MV-4-11 (cell line): ENCODE data around the gene PLXNA4.

Experiments
- DNase-seq: peaks from one replicate; lab custom pipeline; 2025; lab: John Stamatoyannopoulos, UW

PLXNA4 gene

GRCh38 chr7:132270517-132270916, 305.8 kb downstream of the PLXNA4 start:
- DNase-seq, result no peak

- no peak for DNase-seq
Observed at GRCh38 chr7:132269718-132270117, 306.6 kb downstream of the PLXNA4 start.

- DNase-seq, result no peak
Observed at GRCh38 chr7:132263151-132263550, 313.1 kb downstream of the PLXNA4 start.

GRCh38 chr7:132262160-132262470, 314.2 kb downstream of the PLXNA4 start:
- DNase-seq, result no peak

GRCh38 chr7:132261327-132262159, 314.7 kb downstream of the PLXNA4 start:
- DNase-seq, result no peak

- DNase-seq, result no peak
Observed at GRCh38 chr7:132258231-132258630, 318.0 kb downstream of the PLXNA4 start.

GRCh38 chr7:132257253-132257652, 319.0 kb downstream of the PLXNA4 start:
- no peak for DNase-seq

- DNase-seq, result no peak
Observed at GRCh38 chr7:132256721-132257212, 319.5 kb downstream of the PLXNA4 start.

DNA sequence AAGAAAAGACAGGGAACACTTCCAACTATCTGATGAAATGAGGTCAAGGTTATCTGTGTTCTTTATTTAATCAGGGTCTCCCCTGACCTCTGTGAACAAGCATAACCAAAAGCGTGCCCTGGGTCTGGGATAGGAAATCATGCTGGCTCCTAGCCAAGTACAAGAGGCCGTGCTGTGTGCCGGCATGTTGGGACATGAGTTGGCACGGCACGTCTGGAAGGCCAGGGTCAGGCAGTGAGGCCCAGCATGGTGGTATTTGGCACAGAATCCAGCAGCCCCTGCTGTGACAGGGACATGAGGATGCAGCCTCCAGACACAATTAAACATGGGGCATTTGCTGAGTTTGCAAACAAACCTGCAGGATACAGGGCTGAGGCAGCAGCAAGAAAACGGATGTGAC, 320.4 kb downstream of the PLXNA4 start:
- no peak for DNase-seq

DNA sequence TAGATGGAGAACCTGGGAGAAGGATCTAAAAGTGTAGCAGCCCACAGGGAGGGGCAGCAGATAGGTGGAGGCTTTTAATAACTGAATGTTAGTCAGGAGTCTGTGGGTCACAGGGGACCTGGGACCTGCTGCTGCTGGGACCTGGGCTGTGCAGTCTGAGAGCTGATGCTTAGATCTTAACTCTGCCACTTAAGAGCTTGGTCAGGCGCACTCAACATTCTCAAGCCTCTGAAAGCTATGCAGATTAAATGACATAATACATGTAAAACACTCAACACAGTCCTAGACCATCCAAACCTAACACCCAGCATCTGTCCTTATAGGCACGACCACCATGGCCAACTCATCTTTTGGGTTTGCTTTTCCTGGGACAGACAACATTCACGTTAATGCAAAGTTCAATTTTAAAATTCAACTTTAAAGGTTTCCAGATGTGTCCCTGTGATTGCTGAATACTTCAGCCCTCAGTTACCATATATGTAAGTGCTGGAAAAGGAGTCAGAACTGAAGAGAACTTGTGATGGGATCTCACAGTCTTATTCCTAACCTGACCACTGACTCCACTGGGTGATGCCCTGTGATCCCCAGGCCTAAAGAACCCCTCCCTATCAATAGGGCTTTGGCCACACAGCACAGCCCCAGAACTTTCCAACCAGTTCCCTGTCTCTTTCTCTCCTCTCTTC, 321.0 kb downstream of the PLXNA4 start:
- DNase-seq, result no peak

GRCh38 chr7:132254455-132254854, 321.8 kb downstream of the PLXNA4 start:
- DNase-seq, result no peak

GRCh38 chr7:132252793-132253100, 323.5 kb downstream of the PLXNA4 start:
- DNase-seq, result no peak

- DNase-seq, result no peak
Observed at GRCh38 chr7:132251327-132251659, 325.0 kb downstream of the PLXNA4 start.

GRCh38 chr7:132250480-132251326, 325.6 kb downstream of the PLXNA4 start:
- no peak for DNase-seq

GRCh38 chr7:132249256-132249971, 326.9 kb downstream of the PLXNA4 start:
- DNase-seq, result no peak

GRCh38 chr7:132248841-132249240, 327.4 kb downstream of the PLXNA4 start:
- DNase-seq, result no peak

- no peak for DNase-seq
Observed at GRCh38 chr7:132247995-132248618, 328.2 kb downstream of the PLXNA4 start.

- DNase-seq, result no peak
Observed at GRCh38 chr7:132246591-132246990, 329.7 kb downstream of the PLXNA4 start.

GRCh38 chr7:132245539-132245938, 330.7 kb downstream of the PLXNA4 start:
- no peak for DNase-seq

- no peak for DNase-seq
Observed at GRCh38 chr7:132244903-132245480, 331.3 kb downstream of the PLXNA4 start.

DNA sequence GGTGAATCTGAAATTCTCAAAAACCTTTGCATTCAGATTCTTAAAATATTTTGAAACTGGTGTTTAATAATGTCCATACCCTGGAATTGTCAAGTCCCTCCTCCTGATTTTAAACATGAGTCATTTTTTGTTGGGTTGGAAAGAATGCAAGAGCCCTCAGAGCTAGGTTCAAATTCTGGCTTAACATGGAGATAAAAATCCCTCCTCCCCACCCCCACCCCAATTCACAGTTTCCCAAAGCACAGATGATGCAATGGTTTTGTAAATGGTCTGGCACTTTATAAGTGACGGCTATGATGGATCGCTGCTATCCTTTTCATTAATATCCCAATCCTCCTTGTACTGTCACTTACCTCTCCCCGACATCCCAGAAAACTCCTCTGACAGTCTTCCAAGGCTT, 332.8 kb downstream of the PLXNA4 start:
- no peak for DNase-seq
